HG02870 (cell line): ENCODE measurements around the gene CDA.
"Not testable (repeated sequence)": the region's sequence is repeated elsewhere in the genome, so short reads cannot be mapped to it uniquely, and the experiment has no call there.

Experiments
- ATAC-seq: cut with Tn5 transposase; IDR thresholded peaks from one replicate; pipeline ENCODE4 v1.9.1; 2021; ENCODE audit warnings: mild to moderate bottlenecking, moderate library complexity; ENCODE audit not compliant: unreplicated experiment

Gene CDA

DNA sequence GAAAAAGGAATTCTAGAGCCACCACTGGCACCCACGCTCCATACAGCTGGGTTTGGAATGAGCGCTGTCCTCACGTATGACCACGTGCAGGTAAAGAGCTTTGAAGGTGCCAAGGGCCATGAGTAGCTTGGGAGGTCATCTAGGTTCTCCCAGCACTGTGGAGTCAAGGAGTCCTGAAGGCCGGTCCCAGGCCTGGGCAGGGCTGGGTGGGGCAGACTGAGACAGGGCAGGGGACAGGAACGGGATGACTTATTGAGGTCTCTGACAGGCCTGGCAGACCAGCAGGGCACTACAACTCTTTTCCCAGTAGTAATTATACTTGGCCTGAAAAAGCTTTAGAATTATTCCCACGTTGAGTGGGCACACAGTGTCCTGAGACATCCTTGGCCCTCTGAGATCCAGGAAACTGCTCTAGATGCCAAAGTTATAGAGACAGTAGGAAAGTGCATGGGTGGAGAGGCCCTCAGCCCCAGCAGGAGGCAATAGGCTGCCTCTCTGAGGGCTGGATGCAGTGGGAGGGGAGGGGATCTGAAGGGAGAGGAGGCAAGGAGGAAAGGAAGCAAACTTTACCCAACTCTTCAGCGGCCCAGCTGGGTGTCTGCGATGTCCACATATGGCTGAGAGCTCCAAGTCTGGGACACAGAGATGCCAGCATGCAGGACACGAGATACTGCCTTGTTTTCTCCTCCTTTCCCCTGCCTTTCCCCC, 1.8 kb upstream of the CDA start:
- ATAC-seq: no peak

DNA sequence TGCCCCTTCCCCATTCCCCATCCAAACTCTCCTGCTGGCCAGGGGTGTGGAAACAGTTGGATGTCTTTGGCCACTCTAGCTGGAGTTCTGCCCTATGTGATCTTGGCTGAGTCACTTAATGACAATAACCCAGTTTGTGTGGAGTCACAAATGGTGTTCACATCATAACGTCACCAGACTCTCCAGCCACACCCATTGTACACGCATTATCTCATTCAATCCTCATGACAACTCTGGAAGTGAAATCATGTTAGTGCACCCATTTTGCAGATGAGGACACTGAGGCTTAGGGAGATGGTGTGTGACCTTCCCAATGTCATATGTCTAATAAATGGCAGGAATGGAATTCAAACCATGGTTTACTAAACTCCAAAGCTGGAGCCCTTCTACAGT, 1.2 kb upstream of the CDA start:
- no peak for ATAC-seq

DNA sequence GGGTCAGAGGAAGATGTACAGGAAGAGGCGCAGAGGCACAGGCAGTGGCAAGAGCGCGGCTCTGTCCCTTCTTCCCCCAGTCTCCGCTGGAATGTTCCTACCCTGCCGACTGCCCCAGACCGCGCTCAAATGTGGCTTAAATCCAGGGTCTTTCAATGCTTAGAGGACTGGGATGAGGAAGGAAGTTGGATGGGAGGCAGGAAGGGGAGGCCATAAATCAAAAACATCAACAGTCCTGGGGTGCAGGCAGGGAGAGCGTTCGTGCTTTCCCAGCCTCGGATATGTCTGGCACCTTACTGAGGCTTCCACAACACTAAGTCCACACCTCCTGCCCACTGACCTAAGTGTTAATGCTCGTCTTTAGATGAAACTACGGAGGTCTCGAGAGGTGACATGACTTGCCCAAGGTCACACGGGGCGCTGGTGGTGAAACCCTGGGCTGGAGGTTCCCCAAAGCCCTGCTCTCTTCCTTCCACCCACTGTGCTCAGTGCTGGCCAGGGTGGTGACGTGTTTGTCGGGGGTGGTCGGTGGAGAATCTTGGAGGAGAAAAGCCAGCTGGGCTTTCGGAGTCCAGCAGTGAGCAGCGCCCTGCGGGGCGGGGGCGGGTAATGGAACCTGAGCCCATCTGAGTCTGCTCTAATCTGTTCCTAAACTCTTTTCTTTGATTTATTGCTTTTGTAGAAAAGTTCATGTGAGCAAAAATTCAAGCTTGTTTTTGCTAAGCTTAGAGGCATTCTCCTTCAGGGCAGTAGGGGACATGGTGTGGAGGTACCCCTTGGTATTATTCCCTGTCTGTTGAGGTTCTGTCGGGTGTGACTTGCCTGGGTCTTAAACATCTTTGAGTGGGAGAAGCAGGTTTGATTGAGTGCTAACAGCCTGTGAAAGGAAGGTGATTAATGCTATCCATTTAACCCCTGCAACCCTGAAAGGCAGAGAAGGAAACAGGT, 708 bp downstream of the CDA start:
- ATAC-seq: no peak

- no peak for ATAC-seq
These were observed 1.4 kb downstream of the CDA start for GRCh38 chr1:20590306-20590777.

GRCh38 chr1:20593756-20594155, 4.9 kb downstream of the CDA start:
- no peak for ATAC-seq

DNA sequence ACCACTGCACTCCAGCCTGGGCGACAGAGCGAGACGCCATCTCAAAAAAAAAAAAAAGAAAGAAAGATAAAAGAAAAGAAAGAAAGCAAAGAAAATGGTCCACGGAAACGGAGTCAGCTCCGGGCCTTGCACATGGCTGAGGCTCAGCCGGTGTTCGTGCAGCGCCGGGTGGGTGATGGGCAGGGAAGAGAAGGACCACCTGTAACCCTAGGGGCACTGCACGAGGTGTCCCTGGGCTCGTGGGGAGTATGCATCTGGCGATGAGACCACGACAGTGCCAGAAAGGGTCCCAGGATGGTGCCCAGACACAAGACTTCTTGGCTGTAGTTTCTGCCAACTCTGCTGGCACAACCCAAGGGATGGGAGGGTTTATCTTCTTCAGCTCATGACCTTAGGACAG, 5.8 kb downstream of the CDA start:
- ATAC-seq: no peak

GRCh38 chr1:20596106-20596505, 7.2 kb downstream of the CDA start:
- ATAC-seq: no peak

- ATAC-seq: no peak
These were observed 8.8 kb downstream of the CDA start for GRCh38 chr1:20597650-20598049.

GRCh38 chr1:20600156-20600555, 11.3 kb downstream of the CDA start:
- ATAC-seq: no peak

- ATAC-seq: no peak
These were observed 12.4 kb downstream of the CDA start for GRCh38 chr1:20601129-20601825.

GRCh38 chr1:20602851-20603450, 14.1 kb downstream of the CDA start:
- no peak for ATAC-seq

DNA sequence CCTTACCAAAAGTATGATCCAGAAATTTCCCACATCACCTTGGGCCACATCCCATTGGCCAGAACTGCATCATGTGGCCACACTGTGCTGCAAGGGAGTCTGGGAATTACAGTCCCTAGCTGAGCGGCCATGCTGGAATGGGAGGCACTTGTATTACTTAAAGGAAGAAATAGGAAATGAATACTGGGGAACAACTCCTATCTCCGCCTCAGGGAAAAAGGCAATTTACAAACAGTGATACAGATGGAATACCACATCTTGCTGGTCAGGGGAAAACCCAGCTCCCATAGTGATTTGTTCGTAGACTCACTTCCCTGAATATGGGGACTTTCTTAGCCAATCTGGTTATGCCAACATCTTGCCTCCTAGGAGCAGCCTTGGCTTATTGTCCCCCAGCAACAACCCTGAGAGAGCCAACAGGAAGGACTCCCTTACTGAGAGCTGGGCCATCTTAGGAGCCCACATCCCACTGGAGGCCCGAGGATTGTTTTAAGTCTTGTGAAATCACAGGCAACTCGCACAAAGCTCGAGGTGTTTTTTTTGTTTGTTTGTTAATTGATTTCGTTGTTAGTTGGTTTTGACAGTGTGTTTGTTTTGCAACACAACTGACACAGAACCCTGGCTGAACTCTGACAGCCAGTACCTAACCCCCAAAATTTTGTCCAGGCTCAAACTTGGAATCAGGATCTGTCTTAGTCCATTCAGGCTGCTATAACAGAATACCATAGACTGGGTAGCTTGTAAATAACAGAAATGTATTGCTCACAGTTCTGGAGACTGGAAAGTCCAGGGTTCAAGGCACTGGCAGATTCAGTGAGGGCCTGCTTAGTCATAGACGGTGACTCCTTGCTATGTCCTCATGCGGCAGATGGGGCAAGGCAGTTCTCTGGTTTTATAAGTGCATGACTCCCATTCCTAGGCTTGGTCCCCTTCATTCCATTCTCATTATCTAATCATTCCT, 14.9 kb downstream of the CDA start:
- ATAC-seq: no peak

- no peak for ATAC-seq
These were observed 15.8 kb downstream of the CDA start for GRCh38 chr1:20604678-20605077.

- ATAC-seq: not testable (repeated sequence)
These were observed 18.1 kb downstream of the CDA start for GRCh38 chr1:20606801-20607570.

DNA sequence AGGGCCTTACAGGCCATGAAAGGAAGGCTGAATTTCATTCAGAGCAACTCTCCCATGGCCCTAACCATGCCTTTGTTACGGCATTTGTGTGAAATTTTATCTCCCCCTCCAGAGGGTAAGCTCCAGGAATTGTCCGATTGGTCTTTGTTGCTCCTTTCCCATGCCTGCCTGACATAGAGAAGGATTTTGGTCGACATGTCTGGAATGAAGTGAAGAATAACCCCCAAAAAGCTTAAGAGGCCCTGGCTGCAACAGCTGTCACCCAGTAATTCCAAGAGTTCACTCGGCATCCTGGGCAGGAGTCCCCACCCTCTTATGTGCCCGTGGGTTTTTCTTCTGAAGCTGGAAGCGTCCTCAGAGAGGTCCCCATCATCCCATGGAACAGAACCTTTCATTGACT, 20.6 kb downstream of the CDA start:
- no peak for ATAC-seq

DNA sequence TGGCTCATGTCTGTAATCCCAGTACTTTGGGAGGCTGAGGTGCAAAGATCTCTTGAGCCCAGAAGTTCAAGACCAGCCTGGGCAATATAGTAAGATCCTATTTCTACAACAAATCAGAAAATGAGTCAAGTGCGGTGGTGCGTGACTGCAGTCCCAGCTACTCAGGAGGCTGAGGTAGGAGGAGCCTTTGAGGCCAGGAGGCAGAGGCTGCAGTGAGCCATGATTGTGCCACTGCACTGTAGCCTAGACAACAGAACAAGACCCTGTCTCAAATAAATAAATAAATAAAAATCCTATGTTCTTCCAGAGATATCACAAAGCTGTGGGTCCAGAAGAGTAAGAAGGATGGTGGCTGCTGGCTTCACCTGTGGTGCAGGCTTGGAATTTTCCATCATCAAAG, 22.1 kb downstream of the CDA start:
- no peak for ATAC-seq

DNA sequence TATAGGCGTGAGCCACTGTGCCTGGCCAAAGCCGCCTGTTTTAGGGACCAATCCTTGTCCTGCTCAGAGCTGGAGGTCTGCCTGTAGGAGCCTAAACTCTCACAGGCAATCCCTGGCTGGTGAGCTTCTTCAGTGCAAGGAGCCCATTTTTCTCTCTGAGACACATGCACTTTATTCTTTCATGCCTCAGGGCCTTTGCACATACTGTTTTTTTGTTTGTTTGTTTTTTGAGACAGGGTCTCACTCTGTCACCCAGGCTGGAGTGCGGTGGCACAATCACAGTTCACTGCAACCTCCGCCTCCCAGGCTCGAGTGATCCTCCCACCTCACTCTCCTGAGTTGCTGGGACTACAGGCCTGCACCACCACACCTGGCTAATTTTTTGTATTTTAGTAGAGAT, 22.8 kb downstream of the CDA start:
- ATAC-seq: no peak

DNA sequence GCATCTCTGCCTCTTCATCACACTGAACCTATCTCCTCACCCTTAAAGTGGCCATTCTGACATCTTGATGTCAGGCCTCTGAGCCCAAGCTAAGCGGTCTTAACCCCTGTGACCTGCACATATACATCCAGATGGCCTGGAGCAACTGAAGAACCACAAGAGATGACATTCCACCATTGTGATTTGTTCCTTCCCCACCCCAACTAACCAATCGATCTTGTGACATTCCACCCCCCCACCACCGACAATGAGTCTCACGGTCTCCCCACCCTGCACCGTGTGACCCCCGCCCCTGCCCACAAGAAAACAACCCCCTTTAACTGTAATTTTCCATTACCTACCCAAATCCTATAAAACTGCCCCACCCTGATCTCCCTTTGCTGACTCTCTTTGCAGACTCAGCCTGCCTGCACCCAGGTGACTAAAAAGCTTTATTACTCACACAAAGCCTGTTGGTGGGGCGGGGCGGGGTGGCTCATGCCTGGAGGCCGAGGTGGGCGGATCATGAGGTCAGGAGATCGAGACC, 23.4 kb downstream of the CDA start:
- ATAC-seq: no peak

DNA sequence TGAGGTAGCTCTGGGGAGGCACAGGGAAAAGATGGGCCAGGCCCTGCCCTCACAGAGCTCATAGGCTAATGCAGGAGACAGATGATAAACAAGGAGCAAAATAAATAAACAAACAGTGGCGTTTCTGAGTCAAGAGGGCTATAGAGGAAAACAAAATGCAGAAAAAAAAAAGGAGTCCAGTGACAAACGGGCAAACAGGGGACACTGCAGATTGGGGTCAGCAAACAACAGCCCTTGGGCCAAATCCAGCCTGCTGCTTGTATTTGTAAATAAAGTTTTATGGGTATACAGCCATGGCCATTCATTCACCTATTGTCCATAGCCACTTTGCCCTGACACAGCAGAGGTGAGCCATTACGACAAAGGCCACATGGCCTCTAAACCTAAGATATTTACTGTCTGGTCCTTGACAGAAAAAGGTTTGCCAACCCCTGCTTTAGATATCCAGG, 25.3 kb downstream of the CDA start:
- no peak for ATAC-seq
